Measurements from ENCODE around the gene HIC1. TPM values are rescaled to one million over a fixed set of nuclear protein-coding genes. Genes with fewer than 3 reads are reported as not detected.
A peak's percentile ranks its signal among the peaks of the same experiment; 100 is the strongest.

HIC1 gene
- total RNA-seq, 1 donor from 2014 or later, result 23.5 TPM

GRCh38 chr17:2084036-2084765, 29.3 kb downstream of the HIC1 start:
- Histone ChIP-seq H3K4me1 (ENCODE audit: control insufficient read depth in 3 of 3, insufficient read depth in 3 of 3, low read length in 3 of 3) (peaks cover 68 to 77% (median 70%) of the 10 kb centered on the region in 3 donors), H3K36me3 (ENCODE audit: control insufficient read depth in 3 of 3, insufficient read depth in 3 of 3, low read length in 3 of 3) (peaks cover 16 to 18% (median 16%) of the 10 kb centered on the region in 3 donors), H3K4me3 (ENCODE audit: low read length in 3 of 3) (peak overlapping the region in 2 of 3 donors; percentile 16 to 41), H3K27ac (ENCODE audit: low read depth, low read length) (peak overlapping the region; percentile 83), H3K9ac (ENCODE audit: low read depth in 1 of 3, low read length in 3 of 3) (peak overlapping the region; percentile 54 to 74 (median 69)), H3K9me3 (ENCODE audit: control insufficient read depth in 3 of 3, low read length in 3 of 3) (no peaks in the 10 kb centered on the region), H3K27me3 (ENCODE audit: control insufficient read depth in 3 of 3, insufficient read depth in 3 of 3, low read length in 3 of 3) (no peaks in the 10 kb centered on the region)

- H3K4me3 ChIP-seq (ENCODE audit: low read length in 3 of 3), result peak overlapping the region; percentile 16 to 41 (median 27)
- H3K27ac ChIP-seq (ENCODE audit: low read depth, low read length), result peak overlapping the region; percentile 83
- peaks cover 70 to 78% (median 71%) of the 10 kb centered on the region in 3 donors for H3K4me1 ChIP-seq (ENCODE audit: control insufficient read depth in 3 of 3, insufficient read depth in 3 of 3, low read length in 3 of 3)
- peaks cover 14 to 16% (median 15%) of the 10 kb centered on the region in 3 donors for H3K36me3 ChIP-seq (ENCODE audit: control insufficient read depth in 3 of 3, insufficient read depth in 3 of 3, low read length in 3 of 3)
- no peaks in the 10 kb centered on the region for H3K27me3 ChIP-seq (ENCODE audit: control insufficient read depth in 3 of 3, insufficient read depth in 3 of 3, low read length in 3 of 3)
- peak overlapping the region; percentile 54 to 74 (median 57) for H3K9ac ChIP-seq (ENCODE audit: low read depth in 1 of 3, low read length in 3 of 3)
- H3K9me3 ChIP-seq (ENCODE audit: control insufficient read depth in 3 of 3, low read length in 3 of 3), result no peaks in the 10 kb centered on the region
These were observed 30.1 kb downstream of the HIC1 start for GRCh38 chr17:2084766-2085647.

GRCh38 chr17:2085648-2085949, 30.7 kb downstream of the HIC1 start:
- Histone ChIP-seq H3K4me1 (ENCODE audit: control insufficient read depth in 3 of 3, insufficient read depth in 3 of 3, low read length in 3 of 3) (peaks cover 73 to 83% (median 75%) of the 10 kb centered on the region in 3 donors), H3K9me3 (ENCODE audit: control insufficient read depth in 3 of 3, low read length in 3 of 3) (no peaks in the 10 kb centered on the region), H3K4me3 (ENCODE audit: low read length in 3 of 3) (peak overlapping the region in 2 of 3 donors; percentile 22 to 27), H3K9ac (ENCODE audit: low read depth in 1 of 3, low read length in 3 of 3) (peak overlapping the region; percentile 47 to 66 (median 57)), H3K36me3 (ENCODE audit: control insufficient read depth in 3 of 3, insufficient read depth in 3 of 3, low read length in 3 of 3) (peaks cover 14 to 15% (median 14%) of the 10 kb centered on the region in 3 donors), H3K27ac (ENCODE audit: low read depth, low read length) (peak overlapping the region; percentile 83), H3K27me3 (ENCODE audit: control insufficient read depth in 3 of 3, insufficient read depth in 3 of 3, low read length in 3 of 3) (no peaks in the 10 kb centered on the region)

- no peaks in the 10 kb centered on the region for H3K9me3 ChIP-seq (ENCODE audit: control insufficient read depth in 3 of 3, low read length in 3 of 3)
- no peaks in the 10 kb centered on the region for H3K27me3 ChIP-seq (ENCODE audit: control insufficient read depth in 3 of 3, insufficient read depth in 3 of 3, low read length in 3 of 3)
- peaks cover 79 to 86% (median 80%) of the 10 kb centered on the region in 3 donors for H3K4me1 ChIP-seq (ENCODE audit: control insufficient read depth in 3 of 3, insufficient read depth in 3 of 3, low read length in 3 of 3)
- H3K9ac ChIP-seq (ENCODE audit: low read depth in 1 of 3, low read length in 3 of 3), result peak overlapping the region; percentile 5 to 66 (median 58)
- H3K27ac ChIP-seq (ENCODE audit: low read depth, low read length), result peak overlapping the region; percentile 83
- H3K4me3 ChIP-seq (ENCODE audit: low read length in 3 of 3), result peak overlapping the region in 1 of 3 donors; percentile 12
- H3K36me3 ChIP-seq (ENCODE audit: control insufficient read depth in 3 of 3, insufficient read depth in 3 of 3, low read length in 3 of 3), result peaks cover 8 to 10% (median 8%) of the 10 kb centered on the region in 3 donors
These were observed 31.4 kb downstream of the HIC1 start for GRCh38 chr17:2086306-2086705.

- H3K4me3 ChIP-seq (ENCODE audit: low read length in 3 of 3), result peak overlapping the region in 1 of 3 donors; percentile 56
- H3K4me1 ChIP-seq (ENCODE audit: control insufficient read depth in 3 of 3, insufficient read depth in 3 of 3, low read length in 3 of 3), result peaks cover 72 to 78% (median 74%) of the 10 kb centered on the region in 3 donors
- no peaks in the 10 kb centered on the region for H3K27me3 ChIP-seq (ENCODE audit: control insufficient read depth in 3 of 3, insufficient read depth in 3 of 3, low read length in 3 of 3)
- no peaks in the 10 kb centered on the region for H3K9me3 ChIP-seq (ENCODE audit: control insufficient read depth in 3 of 3, low read length in 3 of 3)
- peak overlapping the region; percentile 71 for H3K27ac ChIP-seq (ENCODE audit: low read depth, low read length)
- H3K9ac ChIP-seq (ENCODE audit: low read depth in 1 of 3, low read length in 3 of 3), result peak overlapping the region in 2 of 3 donors; percentile 7 to 68
- H3K36me3 ChIP-seq (ENCODE audit: control insufficient read depth in 3 of 3, insufficient read depth in 3 of 3, low read length in 3 of 3), result peaks cover 0 to 4% (median 2%) of the 10 kb centered on the region in 3 donors
These were observed 32.8 kb downstream of the HIC1 start for GRCh38 chr17:2087597-2088211.

GRCh38 chr17:2089021-2089422, 34.1 kb downstream of the HIC1 start:
- Histone ChIP-seq H3K9ac (ENCODE audit: low read depth in 1 of 3, low read length in 3 of 3) (peak overlapping the region; percentile 57 to 68 (median 58)), H3K27ac (ENCODE audit: low read depth, low read length) (peak overlapping the region; percentile 71), H3K4me3 (ENCODE audit: low read length in 3 of 3) (peak overlapping the region in 2 of 3 donors; percentile 32 to 42), H3K4me1 (ENCODE audit: control insufficient read depth in 3 of 3, insufficient read depth in 3 of 3, low read length in 3 of 3) (peaks cover 59 to 66% (median 61%) of the 10 kb centered on the region in 3 donors), H3K36me3 (ENCODE audit: control insufficient read depth in 3 of 3, insufficient read depth in 3 of 3, low read length in 3 of 3) (no peaks in the 10 kb centered on the region), H3K9me3 (ENCODE audit: control insufficient read depth in 3 of 3, low read length in 3 of 3) (no peaks in the 10 kb centered on the region), H3K27me3 (ENCODE audit: control insufficient read depth in 3 of 3, insufficient read depth in 3 of 3, low read length in 3 of 3) (no peaks in the 10 kb centered on the region)

GRCh38 chr17:2090210-2090641, 35.3 kb downstream of the HIC1 start:
- no peaks in the 10 kb centered on the region for H3K9me3 ChIP-seq (ENCODE audit: control insufficient read depth in 3 of 3, low read length in 3 of 3)
- H3K4me3 ChIP-seq (ENCODE audit: low read length in 3 of 3), result peak overlapping the region in 1 of 3 donors; percentile 31
- peak overlapping the region; percentile 71 for H3K27ac ChIP-seq (ENCODE audit: low read depth, low read length)
- H3K4me1 ChIP-seq (ENCODE audit: control insufficient read depth in 3 of 3, insufficient read depth in 3 of 3, low read length in 3 of 3), result peaks cover 54 to 60% (median 54%) of the 10 kb centered on the region in 3 donors
- H3K9ac ChIP-seq (ENCODE audit: low read depth in 1 of 3, low read length in 3 of 3), result peak overlapping the region in 1 of 3 donors; percentile 68
- no peaks in the 10 kb centered on the region for H3K27me3 ChIP-seq (ENCODE audit: control insufficient read depth in 3 of 3, insufficient read depth in 3 of 3, low read length in 3 of 3)
- H3K36me3 ChIP-seq (ENCODE audit: control insufficient read depth in 3 of 3, insufficient read depth in 3 of 3, low read length in 3 of 3), result no peaks in the 10 kb centered on the region

- peak overlapping the region; percentile 71 for H3K27ac ChIP-seq (ENCODE audit: low read depth, low read length)
- no peaks in the 10 kb centered on the region for H3K27me3 ChIP-seq (ENCODE audit: control insufficient read depth in 3 of 3, insufficient read depth in 3 of 3, low read length in 3 of 3)
- H3K9me3 ChIP-seq (ENCODE audit: control insufficient read depth in 3 of 3, low read length in 3 of 3), result no peaks in the 10 kb centered on the region
- peak overlapping the region in 1 of 3 donors; percentile 63 for H3K9ac ChIP-seq (ENCODE audit: low read depth in 1 of 3, low read length in 3 of 3)
- peaks cover 50 to 56% (median 51%) of the 10 kb centered on the region in 3 donors for H3K4me1 ChIP-seq (ENCODE audit: control insufficient read depth in 3 of 3, insufficient read depth in 3 of 3, low read length in 3 of 3)
- H3K4me3 ChIP-seq (ENCODE audit: low read length in 3 of 3), result peak overlapping the region in 1 of 3 donors; percentile 31
- no peaks in the 10 kb centered on the region for H3K36me3 ChIP-seq (ENCODE audit: control insufficient read depth in 3 of 3, insufficient read depth in 3 of 3, low read length in 3 of 3)
These were observed 36.1 kb downstream of the HIC1 start for GRCh38 chr17:2090804-2091534.

- H3K4me1 ChIP-seq (ENCODE audit: control insufficient read depth in 3 of 3, insufficient read depth in 3 of 3, low read length in 3 of 3), result peaks cover 37 to 43% (median 39%) of the 10 kb centered on the region in 3 donors
- H3K27ac ChIP-seq (ENCODE audit: low read depth, low read length), result peak overlapping the region; percentile 23
- H3K9me3 ChIP-seq (ENCODE audit: control insufficient read depth in 3 of 3, low read length in 3 of 3), result no peaks in the 10 kb centered on the region
- H3K4me3 ChIP-seq (ENCODE audit: low read length in 3 of 3), result no peak overlapping the region
- no peaks in the 10 kb centered on the region for H3K27me3 ChIP-seq (ENCODE audit: control insufficient read depth in 3 of 3, insufficient read depth in 3 of 3, low read length in 3 of 3)
- H3K9ac ChIP-seq (ENCODE audit: low read depth in 1 of 3, low read length in 3 of 3), result no peak overlapping the region
- H3K36me3 ChIP-seq (ENCODE audit: control insufficient read depth in 3 of 3, insufficient read depth in 3 of 3, low read length in 3 of 3), result no peaks in the 10 kb centered on the region
These were observed 37.4 kb downstream of the HIC1 start for GRCh38 chr17:2092253-2092652.
